OCI-LY7 (cell line): Measurements from ENCODE around the gene LYSMD2. TPM values are rescaled to one million over a fixed set of nuclear protein-coding genes. Genes with fewer than 3 reads are reported as not detected.

ENCODE experiments used
- BruUV-seq: library from RNA; stranded (reverse); fragments of 400-500 nt; replicated peaks from 2 replicates; lab custom pipeline; 2021; lab: Mats Ljungman, UMichigan
- CTCF ChIA-PET: fragments of 300-600 bp; sonication (Branson Sonifier 250); formaldehyde crosslinking; loops from one replicate; lab custom pipeline; 2022; ENCODE audit warnings: antibody characterized with exemption; ENCODE audit not compliant: unreplicated experiment; lab: Charles Lee
- POLR2A ChIA-PET: fragments of 300-600 bp; sonication (Branson Sonifier 250); formaldehyde crosslinking; loops from one replicate; lab custom pipeline; 2022; ENCODE audit warnings: antibody characterized with exemption; lab: Charles Lee
- DNase-seq: peaks from one replicate; pipeline ENCODE4 v3.0.0-alpha.2; 2015; ENCODE audit warnings: low spot score
- H2AFZ ChIP-seq: fragments of 200-600 bp; sonication (generic), shearing (Covaris generic); 2 replicates; pipeline ENCODE4 v1.6.1; 2014; ENCODE audit warnings: mild to moderate bottlenecking, antibody characterized with exemption, low read length, moderate library complexity
- H3K27ac ChIP-seq: fragments of 200-600 bp; sonication (generic); 2 replicates; pipeline ENCODE4 v1.5.1; 2014; ENCODE audit warnings: mixed run types, low read depth, mild to moderate bottlenecking, moderate library complexity, low read length, inconsistent platforms; ENCODE audit not compliant: poor library complexity, severe bottlenecking
- H3K36me3 ChIP-seq: fragments of 200-600 bp; sonication (generic); 2 replicates; pipeline ENCODE4 v1.6.1; 2014; ENCODE audit warnings: mild to moderate bottlenecking, antibody characterized with exemption, low read length, moderate library complexity, mixed read lengths; ENCODE audit not compliant: insufficient read depth
- H3K4me1 ChIP-seq: fragments of 200-600 bp; sonication (generic); 2 replicates; pipeline ENCODE4 v1.5.1; 2014; ENCODE audit warnings: mild to moderate bottlenecking, low read length; ENCODE audit not compliant: insufficient read depth, poor library complexity, severe bottlenecking
- H3K4me2 ChIP-seq: fragments of 200-600 bp; sonication (generic); 2 replicates; pipeline ENCODE4 v1.6.1; 2014; ENCODE audit warnings: mild to moderate bottlenecking, low read length
- H3K4me3 ChIP-seq: fragments of 200-600 bp; sonication (generic); 2 replicates; pipeline ENCODE4 v1.5.1; 2014; ENCODE audit warnings: mild to moderate bottlenecking, low read depth, low read length; ENCODE audit not compliant: poor library complexity, severe bottlenecking
- H3K79me2 ChIP-seq: fragments of 200-600 bp; sonication (generic); 2 replicates; pipeline ENCODE4 v1.6.1; 2016; ENCODE audit warnings: low read depth, mild to moderate bottlenecking, low read length, moderate library complexity, mixed read lengths; ENCODE audit not compliant: insufficient read depth
- H3K9me2 ChIP-seq: fragments of 200-600 bp; sonication (generic); 2 replicates; pipeline ENCODE4 v1.6.1; 2016; ENCODE audit warnings: mild to moderate bottlenecking, low read length, mixed read lengths; ENCODE audit not compliant: insufficient read depth
- H3K9me3 ChIP-seq: fragments of 200-600 bp; sonication (generic); 2 replicates; pipeline ENCODE4 v1.6.1; 2014; ENCODE audit warnings: mild to moderate bottlenecking, mixed run types, low read length, mixed read lengths
- H4K20me1 ChIP-seq: fragments of 200-600 bp; sonication (generic); 2 replicates; pipeline ENCODE4 v1.6.1; 2014; ENCODE audit warnings: mild to moderate bottlenecking, antibody characterized with exemption, low read length, moderate library complexity, mixed read lengths; ENCODE audit not compliant: insufficient read depth
- CTCF ChIP-seq: fragments of 200-600 bp; sonication (generic); conservative IDR thresholded peaks from 2 replicates; pipeline ENCODE4 v1.5.1; 2014; ENCODE audit warnings: mild to moderate bottlenecking, antibody characterized with exemption, low read length, moderate library complexity, mixed read lengths
- EZH2phosphoT487 ChIP-seq: fragments of 200-600 bp; sonication (generic); IDR thresholded peaks from 2 replicates; pipeline ENCODE4 v1.6.1; 2018; ENCODE audit warnings: low read depth, borderline replicate concordance, mild to moderate bottlenecking, mixed run types, antibody characterized with exemption, low read length, moderate library complexity, mixed read lengths
- intact Hi-C: fragments of 100-400 bp; cut with micrococcal nuclease; formaldehyde crosslinking; loops from one replicate; pipeline ENCODE4 v1.10.0; 2022; ENCODE audit not compliant: unreplicated experiment
- total RNA-seq, 2 experiments: library from RNA; depleted of rRNA in 1 of 2; stranded (reverse); fragments of >200 nt in 1 of 2; shearing (Covaris generic) in 1 of 2; gene quantifications; 2 replicates each; pipeline ENCODE4 v1.2.3, GENCODE V29; 2014 to 2022

The LYSMD2 gene
- total RNA-seq, 2 experiments from 2014 or later = 0.89 TPM; not detected in 1

DNA sequence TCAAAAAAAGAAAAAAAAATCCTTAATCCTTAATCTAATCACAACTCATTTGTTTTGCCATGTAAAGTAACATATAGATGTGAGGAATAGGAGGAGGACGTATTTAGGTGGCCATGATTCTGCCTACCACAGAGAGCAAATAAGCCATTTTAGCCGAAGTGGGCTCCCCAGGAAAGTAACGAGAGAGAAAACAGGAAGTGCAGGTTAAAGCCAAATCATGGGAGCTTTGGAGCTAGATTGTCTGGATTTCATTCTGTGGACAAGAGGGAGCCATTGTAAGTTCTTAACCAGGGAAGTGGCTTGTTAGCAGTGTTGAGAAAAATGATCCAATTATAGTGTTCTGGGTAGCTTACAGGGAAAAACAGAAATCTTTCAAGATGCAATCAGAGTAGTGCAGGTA lies 23.4 kb upstream of the LYSMD2 start:
- H3K9me2 ChIP-seq = no peaks in the 10 kb centered on the region
- no peak overlapping the region for H2AFZ ChIP-seq
- POLR2A ChIA-PET = interaction anchor here (0.5 kb wide), 1 partner anchor 92 kb away, joined by 3 read pairs; no protein-coding TSS in a partner anchor
- no peaks in the 10 kb centered on the region for H3K36me3 ChIP-seq
- H3K27ac ChIP-seq = no peak overlapping the region
- no TSS peak for BruUV-seq
- no peak overlapping the region for H3K4me3 ChIP-seq
- CTCF ChIA-PET = no interaction called here
- no peaks in the 10 kb centered on the region for H3K4me1 ChIP-seq
- H3K79me2 ChIP-seq = no peaks in the 10 kb centered on the region
- TF ChIP-seq CTCF = no peak
- no peak for TF ChIP-seq EZH2phosphoT487
- DNase-seq = no peak
- H3K9me3 ChIP-seq = no peaks in the 10 kb centered on the region
- H4K20me1 ChIP-seq = no peaks in the 10 kb centered on the region
- no peak overlapping the region for H3K4me2 ChIP-seq
- intact Hi-C loops = no loop called here

DNA sequence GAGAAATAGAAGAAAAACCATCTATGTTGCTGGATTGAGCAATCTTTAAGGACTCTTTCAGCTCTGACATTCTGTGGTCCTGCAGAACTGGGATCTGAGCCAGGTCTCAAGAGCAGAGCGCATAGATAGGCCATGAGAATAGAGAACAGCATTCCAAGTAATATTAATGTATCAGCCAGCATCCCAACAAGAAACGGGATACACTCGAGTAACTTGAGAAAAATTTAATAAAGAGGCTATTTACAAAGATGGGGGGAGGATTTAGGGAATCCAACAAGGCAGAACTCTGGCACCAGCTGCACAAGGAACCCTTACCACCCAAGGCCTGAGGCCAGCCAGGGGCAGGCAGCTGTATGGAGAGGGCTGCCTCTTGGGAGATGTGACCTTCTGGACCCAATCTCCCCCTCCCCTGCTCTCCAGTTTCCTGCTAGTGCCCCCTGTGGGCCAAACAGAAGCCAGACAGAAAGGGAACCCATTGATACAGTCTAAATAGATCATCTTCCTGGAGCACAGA lies 22.2 kb upstream of the LYSMD2 start:
- no peak for TF ChIP-seq EZH2phosphoT487
- peak; percentile 67 for TF ChIP-seq CTCF
- H3K36me3 ChIP-seq = no peaks in the 10 kb centered on the region
- no peak overlapping the region for H3K27ac ChIP-seq
- intact Hi-C loops = no loop called here
- H3K9me3 ChIP-seq = no peaks in the 10 kb centered on the region
- ChIA-PET POLR2A (no interaction called here), CTCF (no interaction called here)
- no TSS peak for BruUV-seq
- no peak overlapping the region for H2AFZ ChIP-seq
- H3K4me1 ChIP-seq = no peaks in the 10 kb centered on the region
- no peaks in the 10 kb centered on the region for H4K20me1 ChIP-seq
- no peaks in the 10 kb centered on the region for H3K79me2 ChIP-seq
- no peak for DNase-seq
- no peak overlapping the region for H3K4me3 ChIP-seq
- no peaks in the 10 kb centered on the region for H3K9me2 ChIP-seq
- no peak overlapping the region for H3K4me2 ChIP-seq

GRCh38 chr15:51758645-51759044 lies 21.2 kb upstream of the LYSMD2 start:
- Histone ChIP-seq H3K27ac (no peak overlapping the region), H3K36me3 (no peaks in the 10 kb centered on the region), H3K4me1 (no peaks in the 10 kb centered on the region), H3K9me3 (no peaks in the 10 kb centered on the region), H3K79me2 (no peaks in the 10 kb centered on the region), H3K4me3 (no peak overlapping the region), H3K4me2 (no peak overlapping the region), H2AFZ (no peak overlapping the region), H4K20me1 (no peaks in the 10 kb centered on the region), H3K9me2 (no peaks in the 10 kb centered on the region)
- DNase-seq = no peak
- intact Hi-C loops = no loop called here
- CTCF ChIA-PET = no interaction called here
- POLR2A ChIA-PET = no interaction called here
- TF ChIP-seq EZH2phosphoT487 = no peak
- TF ChIP-seq CTCF = no peak
- BruUV-seq = no TSS peak
